ENCODE measurements around the gene C5orf15. TPM values are rescaled to one million over a fixed set of nuclear protein-coding genes. Genes with fewer than 3 reads are reported as not detected.

C5orf15 gene
- total and polyA plus RNA-seq, 4 donors: 21.2 to 32.4 (median 28.7) TPM

- TF ChIP-seq FOXA2 (IDR thresholded peaks at IDR 0.05) (no peak), JUND (IDR thresholded peaks at IDR 0.05) (no peak), MAX (IDR thresholded peaks at IDR 0.05) (no peak), EGR1 (IDR thresholded peaks at IDR 0.05; ENCODE audit: low read depth in 2 of 2) (no peak)
These were observed 57.9 kb downstream of the C5orf15 start (continued) for GRCh38 chr5:133910571-133910970.

GRCh38 chr5:133909603-133910002, 58.8 kb downstream of the C5orf15 start:
- TF ChIP-seq RXRA (IDR thresholded peaks at IDR 0.05) (no peak), ZBTB33 (IDR thresholded peaks at IDR 0.05) (no peak), TAF1 (conservative IDR thresholded peaks at IDR 0.05) (no peak), JUND (IDR thresholded peaks at IDR 0.05) (no peak), GABPA (IDR thresholded peaks at IDR 0.05 in 1 of 2, conservative IDR thresholded peaks at IDR 0.05 in 1 of 2) (no peak), REST (IDR thresholded peaks at IDR 0.05) (no peak), FOXA2 (IDR thresholded peaks at IDR 0.05) (no peak), NR2F2 (IDR thresholded peaks at IDR 0.05) (no peak)
- Histone ChIP-seq H3K36me3 (ENCODE audit: control insufficient read depth in 4 of 4, insufficient read depth in 3 of 4, low read depth in 1 of 4, low read length in 3 of 4) (no peaks in the 10 kb centered on the region), H3K27ac (ENCODE audit: low read depth in 1 of 2, low read length in 2 of 2) (no peak overlapping the region), H3K27me3 (ENCODE audit: control insufficient read depth in 4 of 4, insufficient read depth in 4 of 4, low read length in 3 of 4) (no peaks in the 10 kb centered on the region), H3K9me3 (ENCODE audit: control insufficient read depth in 4 of 4, low read length in 3 of 4) (no peaks in the 10 kb centered on the region), H3K4me1 (ENCODE audit: control insufficient read depth in 4 of 4, insufficient read depth in 4 of 4, low read length in 3 of 4) (peaks cover 3 to 13% (median 9%) of the 10 kb centered on the region in 4 donors), H3K9ac (ENCODE audit: low read depth in 1 of 2, low read length in 2 of 2) (no peak overlapping the region), H3K4me3 (ENCODE audit: low read depth in 1 of 3, low read length in 3 of 3) (no peak overlapping the region)
- WGBS: 87% methylated on average over 4 of the region's 4 CpGs
- no peak for DNase-seq (ENCODE audit: low spot score)

GRCh38 chr5:133907075-133907474, 61.4 kb downstream of the C5orf15 start:
- Histone ChIP-seq H3K4me3 (ENCODE audit: low read depth in 1 of 3, low read length in 3 of 3) (no peak overlapping the region), H3K9ac (ENCODE audit: low read depth in 1 of 2, low read length in 2 of 2) (no peak overlapping the region), H3K27ac (ENCODE audit: low read depth in 1 of 2, low read length in 2 of 2) (no peak overlapping the region), H3K9me3 (ENCODE audit: control insufficient read depth in 4 of 4, low read length in 3 of 4) (no peaks in the 10 kb centered on the region), H3K36me3 (ENCODE audit: control insufficient read depth in 4 of 4, insufficient read depth in 3 of 4, low read depth in 1 of 4, low read length in 3 of 4) (no peaks in the 10 kb centered on the region), H3K27me3 (ENCODE audit: control insufficient read depth in 4 of 4, insufficient read depth in 4 of 4, low read length in 3 of 4) (no peaks in the 10 kb centered on the region), H3K4me1 (ENCODE audit: control insufficient read depth in 4 of 4, insufficient read depth in 4 of 4, low read length in 3 of 4) (no peaks in the 10 kb centered on the region)
- no peak for DNase-seq (ENCODE audit: low spot score)
- no peak for TF ChIP-seq SP1 (IDR thresholded peaks at IDR 0.05)
- no peak for TF ChIP-seq JUND (IDR thresholded peaks at IDR 0.05)
- TF ChIP-seq CTCF (IDR thresholded peaks at IDR 0.05; ENCODE audit: low read depth, low read length, missing input control): no peak
- no peak for TF ChIP-seq FOXA1 (IDR thresholded peaks at IDR 0.05)
- no peak for TF ChIP-seq HNF4A (conservative IDR thresholded peaks at IDR 0.05)
- TF ChIP-seq FOXA2 (IDR thresholded peaks at IDR 0.05): no peak
- no peak for TF ChIP-seq ZBTB33 (IDR thresholded peaks at IDR 0.05)
- no peak for TF ChIP-seq YY1 (IDR thresholded peaks at IDR 0.05)
- TF ChIP-seq NR2F2 (IDR thresholded peaks at IDR 0.05): no peak
- TF ChIP-seq RXRA (IDR thresholded peaks at IDR 0.05): no peak
- no peak for TF ChIP-seq EGR1 (IDR thresholded peaks at IDR 0.05; ENCODE audit: low read depth in 2 of 2)
- no peak for TF ChIP-seq REST (IDR thresholded peaks at IDR 0.05)
- no peak for TF ChIP-seq ATF3 (IDR thresholded peaks at IDR 0.05)
- WGBS: 93% methylated on average over 9 of the region's 9 CpGs
